Skeletal muscle satellite cell (primary cell): ENCODE data around the gene ATXN3.
"Not testable (repeated sequence)": the region's sequence is repeated elsewhere in the genome, so short reads cannot be mapped to it uniquely, and the experiment has no call there.

ENCODE experiments used
- H3K27me3 ChIP-seq: 2 replicates; pipeline ENCODE4 v1.7.0; 2013; ENCODE audit warnings: low read length; ENCODE audit not compliant: control insufficient read depth, insufficient read depth
- H3K36me3 ChIP-seq: 2 replicates; pipeline ENCODE4 v1.7.0; 2013; ENCODE audit warnings: mild to moderate bottlenecking, control low read depth, low read length; ENCODE audit not compliant: insufficient read depth
- H3K4me1 ChIP-seq: 2 replicates; pipeline ENCODE4 v1.7.0; 2013; ENCODE audit warnings: low read length; ENCODE audit not compliant: control insufficient read depth, insufficient read depth
- H3K4me2 ChIP-seq: 2 replicates; pipeline ENCODE4 v1.7.0; 2013; ENCODE audit warnings: mild to moderate bottlenecking, low read length
- H3K4me3 ChIP-seq: 2 replicates; pipeline ENCODE4 v1.7.0; 2013; ENCODE audit warnings: low read length
- H3K9ac ChIP-seq: 2 replicates; pipeline ENCODE4 v1.7.0; 2013; ENCODE audit warnings: mild to moderate bottlenecking, low read depth, low read length, moderate library complexity
- H3K9me3 ChIP-seq: replicated peaks from 2 replicates; pipeline ENCODE4 v1.7.0; 2013; ENCODE audit warnings: mild to moderate bottlenecking, control low read depth, low read length

ATXN3 gene

GRCh38 chr14:92058006-92058917, 48.1 kb downstream of the ATXN3 start:
- no peaks in the 10 kb centered on the region for H3K36me3 ChIP-seq
- no peaks in the 10 kb centered on the region for H3K27me3 ChIP-seq
- H3K4me3 ChIP-seq: no peak overlapping the region
- no peak overlapping the region for H3K4me2 ChIP-seq
- H3K9ac ChIP-seq: no peak overlapping the region
- no peaks in the 10 kb centered on the region for H3K9me3 ChIP-seq
- no peaks in the 10 kb centered on the region for H3K4me1 ChIP-seq

- Histone ChIP-seq H3K4me1 (no peaks in the 10 kb centered on the region), H3K36me3 (no peaks in the 10 kb centered on the region), H3K27me3 (no peaks in the 10 kb centered on the region), H3K4me2 (no peak overlapping the region), H3K9me3 (no peaks in the 10 kb centered on the region), H3K9ac (no peak overlapping the region), H3K4me3 (no peak overlapping the region)
Measured at GRCh38 chr14:92049781-92050180, 56.6 kb downstream of the ATXN3 start.

- H3K9me3 ChIP-seq, H3K9ac ChIP-seq, H3K27me3 ChIP-seq: not testable (repeated sequence)
Measured at GRCh38 chr14:92049221-92049620, 57.2 kb downstream of the ATXN3 start.

GRCh38 chr14:92045904-92046303, 60.5 kb downstream of the ATXN3 start:
- not testable (repeated sequence) for H3K4me1 ChIP-seq, H3K36me3 ChIP-seq, H3K4me3 ChIP-seq, H3K27me3 ChIP-seq, H3K4me2 ChIP-seq, H3K9me3 ChIP-seq, H3K9ac ChIP-seq

More at GRCh38 chr14:92049221-92049620, 57.2 kb downstream of the ATXN3 start:
- not testable (repeated sequence) for H3K36me3 ChIP-seq, H3K4me1 ChIP-seq, H3K4me3 ChIP-seq, H3K4me2 ChIP-seq

GRCh38 chr14:92041766-92042165, 64.6 kb downstream of the ATXN3 start:
- H3K36me3 ChIP-seq, H3K4me3 ChIP-seq, H3K27me3 ChIP-seq, H3K9me3 ChIP-seq, H3K4me2 ChIP-seq, H3K9ac ChIP-seq: not testable (repeated sequence)
- H3K4me1 ChIP-seq: peaks cover 13% of the 10 kb centered on the region

- Histone ChIP-seq H3K9me3 (no peaks in the 10 kb centered on the region), H3K9ac (peak overlapping the region; percentile 99), H3K36me3 (no peaks in the 10 kb centered on the region), H3K4me3 (peak overlapping the region; percentile 87), H3K4me1 (peaks cover 13% of the 10 kb centered on the region), H3K27me3 (no peaks in the 10 kb centered on the region), H3K4me2 (peak overlapping the region; percentile 85)
Measured at GRCh38 chr14:92041203-92041602, 65.2 kb downstream of the ATXN3 start.

- Histone ChIP-seq H3K4me2 (peak overlapping the region; percentile 85), H3K4me1 (peaks cover 13% of the 10 kb centered on the region), H3K36me3 (no peaks in the 10 kb centered on the region), H3K27me3 (no peaks in the 10 kb centered on the region), H3K9ac (peak overlapping the region; percentile 99), H3K9me3 (no peaks in the 10 kb centered on the region), H3K4me3 (peak overlapping the region; percentile 87)
Measured at GRCh38 chr14:92040431-92041051, 65.8 kb downstream of the ATXN3 start.

- peak within 1 kb of the TSS; percentile 85 for H3K4me2 ChIP-seq
- peaks cover 2% of the 10 kb centered on the region for H3K36me3 ChIP-seq
- no peaks in the 10 kb centered on the region for H3K27me3 ChIP-seq
- H3K4me1 ChIP-seq: peaks cover 13% of the 10 kb centered on the region
- H3K4me3 ChIP-seq: peak within 1 kb of the TSS; percentile 87
- H3K9me3 ChIP-seq: no peaks in the 10 kb centered on the region
- H3K9ac ChIP-seq: peak within 1 kb of the TSS; percentile 99
Measured at GRCh38 chr14:92039719-92040430, 66.5 kb downstream of the ATXN3 start, which contains the start of gene TRIP11. Gene TRIP11 (minus strand): TSS chr14:92040059. CDS start chr14:92039685, 374 bp downstream.

GRCh38 chr14:92039063-92039718, 67.2 kb downstream of the ATXN3 start:
- H3K4me2 ChIP-seq: peak overlapping the region; percentile 85
- H3K9ac ChIP-seq: peak overlapping the region; percentile 99
- peaks cover 13% of the 10 kb centered on the region for H3K4me1 ChIP-seq
- H3K27me3 ChIP-seq: no peaks in the 10 kb centered on the region
- no peaks in the 10 kb centered on the region for H3K9me3 ChIP-seq
- H3K4me3 ChIP-seq: peak overlapping the region; percentile 87
- peaks cover 5% of the 10 kb centered on the region for H3K36me3 ChIP-seq

GRCh38 chr14:92037989-92038388, 68.4 kb downstream of the ATXN3 start:
- Histone ChIP-seq H3K36me3 (peaks cover 5% of the 10 kb centered on the region), H3K4me1 (peaks cover 13% of the 10 kb centered on the region), H3K27me3 (no peaks in the 10 kb centered on the region), H3K9ac (peak overlapping the region; percentile 99), H3K4me2 (peak overlapping the region; percentile 85), H3K9me3 (no peaks in the 10 kb centered on the region), H3K4me3 (peak overlapping the region; percentile 87)

- Histone ChIP-seq H3K4me3 (no peak overlapping the region), H3K4me1 (peaks cover 9% of the 10 kb centered on the region), H3K27me3 (no peaks in the 10 kb centered on the region), H3K4me2 (no peak overlapping the region), H3K9me3 (no peaks in the 10 kb centered on the region), H3K36me3 (peaks cover 5% of the 10 kb centered on the region), H3K9ac (no peak overlapping the region)
Measured at GRCh38 chr14:92035890-92036289, 70.5 kb downstream of the ATXN3 start.
